Measurements from ENCODE around the gene UBAC1. TPM values are rescaled to one million over a fixed set of nuclear protein-coding genes. Genes with fewer than 3 reads are reported as not detected.

UBAC1 gene
- total RNA-seq, 4 donors from 2014 or later = 48.6 to 61.4 (median 55.9) TPM

DNA sequence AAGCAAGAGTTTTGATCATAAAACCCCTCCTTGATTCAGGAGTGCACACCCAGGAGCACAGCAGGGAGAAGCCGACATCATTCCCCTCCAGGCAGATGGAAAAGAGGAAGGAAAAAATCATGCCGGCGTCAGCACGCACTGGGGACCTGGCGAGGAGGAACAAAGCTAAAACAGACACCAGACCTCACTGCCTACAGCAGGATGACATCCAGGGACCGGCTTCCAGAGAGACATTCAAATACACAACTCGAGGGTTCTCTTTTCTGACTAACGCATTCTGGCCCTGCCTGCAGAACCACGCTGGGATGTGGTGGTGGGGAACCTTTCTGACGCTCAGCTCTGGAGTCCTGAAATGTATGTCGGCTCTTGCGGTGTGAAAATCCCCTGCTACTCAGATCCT, 2.7 kb downstream of the UBAC1 start:
- peaks cover 0 to 34% (median 13%) of the 10 kb centered on the region in 4 donors for H3K4me1 ChIP-seq
- 82 to 83% methylated on average over 12 of the region's 12 CpGs for WGBS, 2 donors
- no peaks in the 10 kb centered on the region for H3K27me3 ChIP-seq
- no peaks in the 10 kb centered on the region for H3K9me3 ChIP-seq
- no peak overlapping the region for H3K4me3 ChIP-seq
- no peak overlapping the region for H3K27ac ChIP-seq
- no peak for TF ChIP-seq POLR2A (IDR thresholded peaks at IDR 0.05)
- TF ChIP-seq, protein P1, sequence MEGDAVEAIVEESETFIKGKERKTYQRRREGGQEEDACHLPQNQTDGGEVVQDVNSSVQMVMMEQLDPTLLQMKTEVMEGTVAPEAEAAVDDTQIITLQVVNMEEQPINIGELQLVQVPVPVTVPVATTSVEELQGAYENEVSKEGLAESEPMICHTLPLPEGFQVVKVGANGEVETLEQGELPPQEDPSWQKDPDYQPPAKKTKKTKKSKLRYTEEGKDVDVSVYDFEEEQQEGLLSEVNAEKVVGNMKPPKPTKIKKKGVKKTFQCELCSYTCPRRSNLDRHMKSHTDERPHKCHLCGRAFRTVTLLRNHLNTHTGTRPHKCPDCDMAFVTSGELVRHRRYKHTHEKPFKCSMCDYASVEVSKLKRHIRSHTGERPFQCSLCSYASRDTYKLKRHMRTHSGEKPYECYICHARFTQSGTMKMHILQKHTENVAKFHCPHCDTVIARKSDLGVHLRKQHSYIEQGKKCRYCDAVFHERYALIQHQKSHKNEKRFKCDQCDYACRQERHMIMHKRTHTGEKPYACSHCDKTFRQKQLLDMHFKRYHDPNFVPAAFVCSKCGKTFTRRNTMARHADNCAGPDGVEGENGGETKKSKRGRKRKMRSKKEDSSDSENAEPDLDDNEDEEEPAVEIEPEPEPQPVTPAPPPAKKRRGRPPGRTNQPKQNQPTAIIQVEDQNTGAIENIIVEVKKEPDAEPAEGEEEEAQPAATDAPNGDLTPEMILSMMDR (IDR thresholded peaks at IDR 0.05) = no peak
- no peak for TF ChIP-seq EP300 (IDR thresholded peaks at IDR 0.05)
- DNase-seq (ENCODE audit: low spot score in 2 of 2) = no peak
- H3K36me3 ChIP-seq = peaks cover 0 to 17% (median 5%) of the 10 kb centered on the region in 3 donors

DNA sequence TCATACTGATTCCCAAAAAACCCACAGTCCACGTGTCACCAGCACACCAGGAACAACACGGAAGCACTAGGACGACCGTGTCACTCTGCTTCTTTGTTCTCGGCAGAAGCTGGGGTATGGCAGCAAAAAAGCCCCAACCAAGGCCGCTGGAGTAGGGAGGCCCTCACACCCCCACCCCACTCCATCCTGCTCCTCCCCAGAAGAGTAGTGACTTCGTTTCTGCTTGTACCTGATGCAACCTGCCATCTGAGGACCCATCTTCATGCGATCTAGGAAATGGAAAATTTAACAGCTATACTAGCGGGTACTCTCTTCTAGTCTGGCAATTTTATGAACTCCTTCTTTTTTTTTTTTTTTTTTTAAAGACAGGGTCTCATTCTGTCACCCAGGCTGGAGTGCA, 3.7 kb downstream of the UBAC1 start:
- no peaks in the 10 kb centered on the region for H3K27me3 ChIP-seq
- DNase-seq (ENCODE audit: low spot score in 2 of 2) = no peak
- TF ChIP-seq, protein P1 (IDR thresholded peaks at IDR 0.05) = no peak
- TF ChIP-seq EP300 (IDR thresholded peaks at IDR 0.05) (no peak), POLR2A (IDR thresholded peaks at IDR 0.05) (no peak)
- 86 to 89% methylated on average over 9 of the region's 9 CpGs for WGBS, 2 donors
- peaks cover 0 to 28% (median 15%) of the 10 kb centered on the region in 3 donors for H3K36me3 ChIP-seq
- no peak overlapping the region for H3K4me3 ChIP-seq
- peaks cover 0 to 34% (median 13%) of the 10 kb centered on the region in 4 donors for H3K4me1 ChIP-seq
- H3K27ac ChIP-seq = no peak overlapping the region
- H3K9me3 ChIP-seq = no peaks in the 10 kb centered on the region

DNA sequence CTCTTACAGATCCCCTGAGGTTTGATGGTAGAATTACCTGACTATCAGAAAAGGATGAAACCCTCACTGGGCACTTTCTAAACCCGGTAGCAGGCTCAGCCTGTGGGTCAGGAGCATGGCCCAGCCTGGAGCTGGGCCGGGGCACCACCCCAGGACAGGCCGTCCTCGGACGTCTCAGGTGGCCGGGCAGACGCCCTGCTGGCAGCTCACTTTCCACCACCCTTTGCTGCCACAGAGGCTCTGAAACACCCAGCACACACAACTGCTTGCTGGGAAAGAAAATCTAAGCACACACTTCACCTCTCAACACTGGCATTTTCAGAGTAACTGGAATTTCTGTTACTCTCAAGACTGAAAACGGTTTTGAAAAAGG, 4.4 kb downstream of the UBAC1 start:
- peaks cover 0 to 29% (median 12%) of the 10 kb centered on the region in 4 donors for H3K4me1 ChIP-seq
- H3K27ac ChIP-seq = no peak overlapping the region
- TF ChIP-seq POLR2A (IDR thresholded peaks at IDR 0.05) (no peak), EP300 (IDR thresholded peaks at IDR 0.05) (no peak)
- TF ChIP-seq, protein P1 (IDR thresholded peaks at IDR 0.05) = no peak
- no peak overlapping the region for H3K4me3 ChIP-seq
- DNase-seq (ENCODE audit: low spot score in 2 of 2) = no peak
- 66 to 91% methylated on average over 8 of the region's 8 CpGs for WGBS, 2 donors
- H3K27me3 ChIP-seq = no peaks in the 10 kb centered on the region
- no peaks in the 10 kb centered on the region for H3K9me3 ChIP-seq
- peaks cover 2 to 34% (median 15%) of the 10 kb centered on the region in 3 donors for H3K36me3 ChIP-seq

DNA sequence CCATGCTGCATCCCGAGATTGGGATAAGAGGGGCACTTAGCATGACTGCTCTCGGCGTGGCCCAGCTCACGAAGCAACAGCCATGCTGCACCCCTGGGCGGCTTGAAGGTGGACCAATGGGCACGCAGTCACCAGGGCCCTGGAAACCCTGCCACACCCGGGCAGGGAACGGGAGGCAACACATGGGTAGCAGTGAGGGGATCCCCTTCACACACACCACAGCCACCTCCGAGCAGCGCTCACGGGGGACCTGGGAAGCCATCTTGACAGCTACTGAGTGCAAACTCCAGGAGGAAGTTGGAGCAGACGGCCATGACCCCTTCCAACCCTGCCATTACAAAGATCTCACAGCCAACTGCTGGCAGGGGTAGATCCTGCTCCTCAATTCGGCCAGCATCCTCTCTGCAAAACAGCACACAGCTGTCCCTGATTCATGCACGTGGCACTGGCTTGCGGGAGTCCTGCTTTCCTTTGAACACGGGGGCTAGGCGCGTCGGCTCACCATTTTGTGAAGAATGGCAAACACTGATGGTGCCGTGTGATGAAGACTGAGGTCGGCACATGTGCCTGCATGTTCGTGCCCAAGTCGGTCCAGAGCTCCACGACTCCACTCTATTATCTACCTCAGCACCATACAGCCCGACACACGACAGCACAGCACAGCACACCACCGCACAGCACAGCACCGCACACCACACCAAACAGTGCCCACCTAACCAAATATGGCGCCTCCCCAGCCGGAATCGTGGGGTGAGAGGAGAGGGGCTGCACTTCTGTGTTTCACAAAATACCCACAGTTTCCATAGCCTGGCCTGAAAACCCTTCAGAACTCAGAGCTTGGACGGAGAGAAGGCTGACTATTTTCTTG, 5.0 kb downstream of the UBAC1 start:
- no peak for TF ChIP-seq EP300 (IDR thresholded peaks at IDR 0.05)
- TF ChIP-seq POLR2A (IDR thresholded peaks at IDR 0.05) = no peak
- TF ChIP-seq, protein P1 (IDR thresholded peaks at IDR 0.05) = no peak
- 87 to 91% methylated on average over 26 to 29 of the region's 32 CpGs for WGBS, 2 donors
- peaks cover 2 to 40% (median 15%) of the 10 kb centered on the region in 3 donors for H3K36me3 ChIP-seq

DNA sequence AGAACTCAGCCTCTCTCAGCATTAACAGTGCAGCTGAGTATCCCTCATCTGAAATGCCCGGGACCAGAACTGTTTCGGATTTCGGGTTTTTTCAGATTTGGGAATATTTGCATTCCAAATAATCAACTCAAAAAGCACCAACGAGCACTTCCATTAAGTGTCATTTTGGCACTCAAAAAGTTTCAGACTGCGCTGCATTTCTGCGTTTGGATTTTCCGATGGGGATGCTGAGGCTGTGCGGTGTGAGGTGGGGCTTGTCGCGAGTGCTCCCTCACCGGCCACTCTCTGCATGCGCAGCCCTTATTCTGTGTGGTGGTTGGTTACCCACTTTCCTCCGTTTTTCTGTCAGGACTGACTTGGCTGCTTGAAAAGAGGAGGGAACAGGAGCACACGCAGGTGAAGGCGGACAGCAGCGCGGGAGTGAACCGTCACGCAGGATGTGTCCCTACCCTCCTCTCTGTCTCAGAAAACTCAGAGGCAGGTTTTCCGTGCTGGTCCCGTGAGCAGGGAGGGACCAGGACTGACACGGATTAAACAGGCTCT, 8.4 kb downstream of the UBAC1 start:
- Histone ChIP-seq H3K27ac (no peak overlapping the region), H3K9me3 (no peaks in the 10 kb centered on the region), H3K36me3 (peaks cover 2 to 66% (median 15%) of the 10 kb centered on the region in 3 donors), H3K27me3 (no peaks in the 10 kb centered on the region), H3K4me1 (peaks cover 0 to 12% (median 2%) of the 10 kb centered on the region in 4 donors), H3K4me3 (no peak overlapping the region)
- 92 to 94% methylated on average over 22 of the region's 22 CpGs for WGBS, 2 donors
- no peak for DNase-seq (ENCODE audit: low spot score in 2 of 2)
- no peak for TF ChIP-seq POLR2A (IDR thresholded peaks at IDR 0.05)
- no peak for TF ChIP-seq EP300 (IDR thresholded peaks at IDR 0.05)
- TF ChIP-seq, protein P1 (IDR thresholded peaks at IDR 0.05) = no peak

More for the DNA sequence above, 5.0 kb downstream of the UBAC1 start:
- DNase-seq (ENCODE audit: low spot score in 2 of 2) = no peak
- no peak overlapping the region for H3K4me3 ChIP-seq
- H3K27me3 ChIP-seq = no peaks in the 10 kb centered on the region
- H3K27ac ChIP-seq = no peak overlapping the region
- no peaks in the 10 kb centered on the region for H3K9me3 ChIP-seq
- H3K4me1 ChIP-seq = peaks cover 0 to 25% (median 10%) of the 10 kb centered on the region in 4 donors
